ENCODE results near the gene ST7. TPM values are rescaled to one million over a fixed set of nuclear protein-coding genes. Genes with fewer than 3 reads are reported as not detected.

Gene ST7
- total and polyA plus RNA-seq, 2 donors (not counting 3 experiments of a cell fraction or from before 2014, with no cell fraction given), result 18.6 to 24.9 TPM

DNA sequence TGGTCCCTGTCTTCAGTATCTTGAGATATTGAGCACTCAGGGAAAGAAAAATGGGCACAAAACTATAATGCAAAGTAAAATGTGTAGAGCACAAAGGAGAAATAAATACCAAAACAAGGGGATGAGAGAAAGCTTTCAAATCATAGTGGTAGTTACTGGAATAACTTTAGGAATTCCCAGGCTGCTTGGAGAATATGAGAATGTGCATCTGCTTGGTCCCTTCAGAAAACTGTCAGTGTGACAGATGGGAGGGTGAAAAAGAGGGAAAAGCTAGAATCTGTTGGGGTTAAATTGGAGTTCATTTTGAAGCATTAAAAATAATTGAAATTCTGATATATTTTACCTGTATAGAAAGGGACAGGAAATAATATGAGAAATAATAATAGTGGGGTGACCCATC, 15.3 kb downstream of the ST7 start:
- no peaks in the 10 kb centered on the region for H4K20me1 ChIP-seq (replicated peaks; ENCODE audit: control insufficient read depth, extremely low read depth, insufficient read depth, low read length)
- BruUV-seq (replicated peaks), result no TSS peak

More for the DNA sequence above, 15.3 kb downstream of the ST7 start:
- Histone ChIP-seq H3K4me1 (ENCODE audit: control insufficient read depth, extremely low read depth, insufficient read depth, low read length) (no peaks in the 10 kb centered on the region), H3K9me1 (replicated peaks; ENCODE audit: control insufficient read depth, extremely low read depth, insufficient read depth, low read length) (no peaks in the 10 kb centered on the region), H3K27ac (ENCODE audit: insufficient read depth, low read depth, low read length) (no peak overlapping the region), H3K36me3 (ENCODE audit: control insufficient read depth in 2 of 2, extremely low read depth in 1 of 2, insufficient read depth in 2 of 2, low read length in 2 of 2) (no peaks in the 10 kb centered on the region), H3K27me3 (ENCODE audit: control insufficient read depth in 2 of 2, insufficient read depth in 2 of 2, low read length in 2 of 2) (no peaks in the 10 kb centered on the region), H3K4me2 (ENCODE audit: insufficient read depth, low read length) (no peak overlapping the region), H2AFZ (ENCODE audit: low read depth, low read length) (no peak overlapping the region), H3K79me2 (ENCODE audit: control insufficient read depth, insufficient read depth, low read length) (peaks cover 33% of the 10 kb centered on the region), H3K9me3 (replicated peaks; ENCODE audit: control insufficient read depth, insufficient read depth, low read length) (no peaks in the 10 kb centered on the region), H3K9ac (replicated peaks; ENCODE audit: extremely low read depth, insufficient read depth, low read length) (no peak overlapping the region), H3K4me3 (replicated peaks in 1 of 3; ENCODE audit: insufficient read depth in 1 of 3, low read depth in 1 of 3, low read length in 3 of 3) (no peak overlapping the region)
- dilution Hi-C loops (cut with MboI; ENCODE audit: extremely low pct_ligation_motif_present, low sequenced_read_pairs), result no loop called here
- intact Hi-C loops (cut with micrococcal nuclease), result no loop called here
- POLR2A ChIA-PET, result no interaction called here
- CTCF ChIA-PET, result no interaction called here
- no peak for FAIRE-seq
- TF ChIP-seq JUN (IDR thresholded peaks at IDR 0.05; ENCODE audit: borderline replicate concordance, insufficient read depth, insufficient read length, low read depth), result no peak
- no peak for TF ChIP-seq GATA2 (IDR thresholded peaks at IDR 0.05; ENCODE audit: insufficient read depth, insufficient read length, low read depth, low read length)
- TF ChIP-seq EZH2 (IDR thresholded peaks at IDR 0.05; ENCODE audit: borderline replicate concordance, low read depth, low read length, severe bottlenecking), result no peak
- TF ChIP-seq POLR2A (IDR thresholded peaks at IDR 0.05; ENCODE audit: low read depth, low read length), result no peak
- TF ChIP-seq MYC (IDR thresholded peaks at IDR 0.05; ENCODE audit: low read depth, low read length), result no peak
- TF ChIP-seq POLR2AphosphoS5 (IDR thresholded peaks at IDR 0.05; ENCODE audit: insufficient read depth, low read depth, low read length), result no peak
- TF ChIP-seq FOS (IDR thresholded peaks at IDR 0.05; ENCODE audit: borderline replicate concordance, insufficient read depth, low read length), result no peak
- TF ChIP-seq, protein P1, sequence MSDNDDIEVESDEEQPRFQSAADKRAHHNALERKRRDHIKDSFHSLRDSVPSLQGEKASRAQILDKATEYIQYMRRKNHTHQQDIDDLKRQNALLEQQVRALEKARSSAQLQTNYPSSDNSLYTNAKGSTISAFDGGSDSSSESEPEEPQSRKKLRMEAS (IDR thresholded peaks at IDR 0.05; ENCODE audit: insufficient read depth, insufficient read length), result no peak
- TF ChIP-seq, protein P2, sequence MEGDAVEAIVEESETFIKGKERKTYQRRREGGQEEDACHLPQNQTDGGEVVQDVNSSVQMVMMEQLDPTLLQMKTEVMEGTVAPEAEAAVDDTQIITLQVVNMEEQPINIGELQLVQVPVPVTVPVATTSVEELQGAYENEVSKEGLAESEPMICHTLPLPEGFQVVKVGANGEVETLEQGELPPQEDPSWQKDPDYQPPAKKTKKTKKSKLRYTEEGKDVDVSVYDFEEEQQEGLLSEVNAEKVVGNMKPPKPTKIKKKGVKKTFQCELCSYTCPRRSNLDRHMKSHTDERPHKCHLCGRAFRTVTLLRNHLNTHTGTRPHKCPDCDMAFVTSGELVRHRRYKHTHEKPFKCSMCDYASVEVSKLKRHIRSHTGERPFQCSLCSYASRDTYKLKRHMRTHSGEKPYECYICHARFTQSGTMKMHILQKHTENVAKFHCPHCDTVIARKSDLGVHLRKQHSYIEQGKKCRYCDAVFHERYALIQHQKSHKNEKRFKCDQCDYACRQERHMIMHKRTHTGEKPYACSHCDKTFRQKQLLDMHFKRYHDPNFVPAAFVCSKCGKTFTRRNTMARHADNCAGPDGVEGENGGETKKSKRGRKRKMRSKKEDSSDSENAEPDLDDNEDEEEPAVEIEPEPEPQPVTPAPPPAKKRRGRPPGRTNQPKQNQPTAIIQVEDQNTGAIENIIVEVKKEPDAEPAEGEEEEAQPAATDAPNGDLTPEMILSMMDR (IDR thresholded peaks at IDR 0.05; ENCODE audit: extremely low read depth in 1 of 2, insufficient read depth in 1 of 2, low read depth in 1 of 2, low read length in 2 of 2), result no peak
- no peak for DNase-seq (ENCODE audit: low read depth, low spot score)

Measured in endothelial cell of umbilical vein (primary cell).